CD4-positive, alpha-beta T cell (primary cell): ENCODE results near the gene REEP5. TPM values are rescaled to one million over a fixed set of nuclear protein-coding genes. Genes with fewer than 3 reads are reported as not detected.
A peak's percentile ranks its signal among the peaks of the same experiment; 100 is the strongest.
"Not testable (repeated sequence)": the region's sequence is repeated elsewhere in the genome, so short reads cannot be mapped to it uniquely, and the experiment has no call there.

Experiments used
- ATAC-seq: fragments of 200-7000 bp; cut with Tn5 transposase; one replicate; pipeline ENCODE4 v1.10.0; 2022; ENCODE audit warnings: mild to moderate bottlenecking; ENCODE audit not compliant: poor library complexity
- CTCF ChIA-PET: fragments of 350-600 bp; sonication (Branson Sonifier 250); formaldehyde crosslinking; loops from one replicate; lab custom pipeline; 2021; ENCODE audit warnings: antibody characterized with exemption, inconsistent platforms; lab: Charles Lee
- POLR2A ChIA-PET: fragments of 350-600 bp; sonication (Branson Sonifier 250); formaldehyde crosslinking; loops from one replicate; lab custom pipeline; 2021; ENCODE audit warnings: antibody characterized with exemption, inconsistent platforms; lab: Charles Lee
- DNase-seq, 14 experiments: peaks; one replicate each; pipeline ENCODE4 v3.0.0-alpha.2; 2013 to 2020; ENCODE audit warnings: mixed read lengths in 2 of 14
- H3K27ac ChIP-seq, 2 donors: one replicate each; pipeline versions ENCODE4 v1.5.1 to v1.7.0; 2013; ENCODE audit warnings: low read length in 2 of 2, low read depth in 1 of 2, mild to moderate bottlenecking in 1 of 2
- H3K27me3 ChIP-seq, 2 experiments: 1 replicate in 1 of 2; 2 replicates in 1 of 2; pipeline versions ENCODE4 v1.6.1 to v1.7.0; 2013; ENCODE audit warnings: low read length in 2 of 2, control low read depth in 1 of 2, mild to moderate bottlenecking in 1 of 2, moderate library complexity in 1 of 2; ENCODE audit not compliant: insufficient read depth in 2 of 2, control insufficient read depth in 1 of 2
- H3K36me3 ChIP-seq: one replicate; pipeline ENCODE4 v1.6.1; 2013; ENCODE audit warnings: low read length, control low read depth; ENCODE audit not compliant: insufficient read depth
- H3K4me1 ChIP-seq: one replicate; pipeline ENCODE4 v1.6.1; 2013; ENCODE audit warnings: low read length, control low read depth; ENCODE audit not compliant: insufficient read depth
- H3K4me3 ChIP-seq: one replicate; pipeline ENCODE4 v1.5.1; 2013; ENCODE audit warnings: mild to moderate bottlenecking, low read length, moderate library complexity
- H3K9me3 ChIP-seq, 2 experiments: 1 replicate in 1 of 2; 2 replicates in 1 of 2; pipeline versions ENCODE4 v1.6.1 to v1.7.0; 2013; ENCODE audit warnings: low read length in 2 of 2, mild to moderate bottlenecking in 2 of 2, control low read depth in 1 of 2, moderate library complexity in 1 of 2; ENCODE audit not compliant: control insufficient read depth in 1 of 2, insufficient read depth in 1 of 2
- H3K27ac Mint-ChIP-seq: one replicate; pipeline ENCODE4 v1.8.0; 2020; ENCODE audit warnings: mixed read lengths
- H3K27me3 Mint-ChIP-seq: one replicate; pipeline ENCODE4 v1.8.0; 2021; ENCODE audit warnings: mixed read lengths
- H3K36me3 Mint-ChIP-seq: one replicate; pipeline ENCODE4 v1.8.0; 2021; ENCODE audit warnings: low read depth, mixed read lengths
- H3K4me1 Mint-ChIP-seq: one replicate; pipeline ENCODE4 v1.8.0; 2021; ENCODE audit warnings: low read depth, mixed read lengths
- H3K4me3 Mint-ChIP-seq: one replicate; pipeline ENCODE4 v1.8.0; 2020; ENCODE audit warnings: mild to moderate bottlenecking, mixed read lengths
- H3K9me3 Mint-ChIP-seq: one replicate; pipeline ENCODE4 v1.8.0; 2020; ENCODE audit warnings: mixed read lengths
- CTCF ChIP-seq: fragments of 200-600 bp; IDR thresholded peaks from one replicate; pipeline ENCODE4 v1.8.0; 2022; ENCODE audit warnings: antibody characterized with exemption, mild to moderate bottlenecking
- intact Hi-C, 2 experiments: fragments of 100-400 bp; cut with DNase I in 1 of 2; cut with micrococcal nuclease in 1 of 2; formaldehyde crosslinking; loops; one replicate each; pipeline versions ENCODE4 v1.15.1 to v1.9.0; 2023 to 2025; cut with DNase I, micrococcal nuclease
- total RNA-seq, 174 experiments: library from RNA in 2 of 174; stranded (reverse) in 2 of 174; gene quantifications; one replicate each; pipeline ENCODE4 v1.2.3 and lab custom pipeline; 2021 to 2026

Gene REEP5
- total RNA-seq, 2 experiments from 2014 or later: 25.3 to 26.6 TPM

- no peak overlapping the region for H3K4me3 Mint-ChIP-seq
- H3K27ac Mint-ChIP-seq: peak overlapping the region; percentile 4
- ATAC-seq: no peak
- no peak for DNase-seq
- TF ChIP-seq CTCF: no peak
- Histone ChIP-seq H3K27ac (no peak overlapping the region), H3K4me3 (no peak overlapping the region), H3K27me3 (no peaks in the 10 kb centered on the region), H3K36me3 (peaks cover 39% of the 10 kb centered on the region), H3K9me3 (no peaks in the 10 kb centered on the region), H3K4me1 (peaks cover 4% of the 10 kb centered on the region)
- no peaks in the 10 kb centered on the region for H3K9me3 Mint-ChIP-seq
- ChIA-PET POLR2A (interaction anchor here (1.0 kb wide), 1 partner anchor 14 kb away, joined by 5 read pairs; no protein-coding TSS in a partner anchor), CTCF (no interaction called here)
- peaks cover 66% of the 10 kb centered on the region for H3K36me3 Mint-ChIP-seq
- no peaks in the 10 kb centered on the region for H3K27me3 Mint-ChIP-seq
- intact Hi-C loops: no loop called here
- peaks cover 37% of the 10 kb centered on the region for H3K4me1 Mint-ChIP-seq
Measured at GRCh38 chr5:112907166-112907631, 14.8 kb downstream of the REEP5 start.

GRCh38 chr5:112906637-112907036 is 15.4 kb downstream of the REEP5 start:
- CTCF ChIA-PET: no interaction called here
- H3K9me3 Mint-ChIP-seq: no peaks in the 10 kb centered on the region
- H3K27me3 Mint-ChIP-seq: no peaks in the 10 kb centered on the region
- POLR2A ChIA-PET: interaction anchor here (1.0 kb wide), 1 partner anchor 15 kb away, joined by 5 read pairs; no protein-coding TSS in a partner anchor
- peaks cover 31% of the 10 kb centered on the region for H3K4me1 Mint-ChIP-seq
- Histone ChIP-seq H3K27ac (no peak overlapping the region), H3K27me3 (no peaks in the 10 kb centered on the region), H3K9me3 (no peaks in the 10 kb centered on the region), H3K4me1 (peaks cover 4% of the 10 kb centered on the region), H3K36me3 (peaks cover 43% of the 10 kb centered on the region), H3K4me3 (no peak overlapping the region)
- H3K36me3 Mint-ChIP-seq: peaks cover 64% of the 10 kb centered on the region
- intact Hi-C loops: no loop called here
- H3K27ac Mint-ChIP-seq: peak overlapping the region; percentile 4
- ATAC-seq (no peak), DNase-seq (no peak)
- no peak for TF ChIP-seq CTCF
- no peak overlapping the region for H3K4me3 Mint-ChIP-seq

- H3K27ac Mint-ChIP-seq, H3K27ac ChIP-seq, intact Hi-C loops, H3K4me3 Mint-ChIP-seq, ATAC-seq, H3K4me3 ChIP-seq, H3K9me3 Mint-ChIP-seq, CTCF ChIA-PET, DNase-seq, H3K4me1 ChIP-seq, H3K9me3 ChIP-seq, H3K27me3 ChIP-seq, H3K27me3 Mint-ChIP-seq: not testable (repeated sequence)
- Mint-ChIP-seq H3K4me1 (peaks cover 27% of the 10 kb centered on the region), H3K36me3 (peaks cover 62% of the 10 kb centered on the region)
- POLR2A ChIA-PET: interaction anchor here (1.4 kb wide), 1 partner anchor 20 kb away, joined by 4 read pairs; no protein-coding TSS in a partner anchor
- peaks cover 33% of the 10 kb centered on the region for H3K36me3 ChIP-seq
Measured at GRCh38 chr5:112904996-112905395, 17.0 kb downstream of the REEP5 start.

GRCh38 chr5:112902561-112902960 is 19.5 kb downstream of the REEP5 start:
- TF ChIP-seq CTCF: no peak
- peak overlapping the region; percentile 24 for H3K27ac Mint-ChIP-seq
- H3K36me3 ChIP-seq: peaks cover 39% of the 10 kb centered on the region
- no peaks in the 10 kb centered on the region for H3K27me3 ChIP-seq
- H3K9me3 ChIP-seq: no peaks in the 10 kb centered on the region
- H3K4me1 ChIP-seq: peaks cover 4% of the 10 kb centered on the region
- no peaks in the 10 kb centered on the region for H3K27me3 Mint-ChIP-seq
- ChIA-PET CTCF (interaction anchor here (0.7 to 2.2 kb wide), 2 partner anchors 39 to 54 kb away, joined by 3 to 6 read pairs; no protein-coding TSS in a partner anchor), POLR2A (interaction anchor here (0.5 to 2.5 kb wide), 3 partner anchors 11 to 515 kb away, joined by 3 to 6 read pairs (median 3); no protein-coding TSS in a partner anchor)
- intact Hi-C loops: no loop called here
- DNase-seq (no peak), ATAC-seq (no peak)
- peaks cover 69% of the 10 kb centered on the region for H3K36me3 Mint-ChIP-seq
- H3K4me3 ChIP-seq: no peak overlapping the region
- H3K27ac ChIP-seq: no peak overlapping the region
- H3K4me3 Mint-ChIP-seq: no peak overlapping the region
- peaks cover 15% of the 10 kb centered on the region for H3K4me1 Mint-ChIP-seq
- no peaks in the 10 kb centered on the region for H3K9me3 Mint-ChIP-seq
